DOHH2 (cell line): ENCODE data around the gene LATS2.
"Not testable (repeated sequence)": the region's sequence is repeated elsewhere in the genome, so short reads cannot be mapped to it uniquely, and the experiment has no call there.

Source experiments
- H3F3A ChIP-seq: fragments of 200-600 bp; sonication (generic), shearing (Covaris generic); 2 replicates; pipeline ENCODE4 v1.6.0; 2016; ENCODE audit warnings: antibody characterized with exemption, mild to moderate bottlenecking; ENCODE audit not compliant: control insufficient read depth, insufficient read depth
- H3K27ac ChIP-seq: fragments of 200-600 bp; sonication (generic); 2 replicates; pipeline ENCODE4 v1.5.1; 2014; ENCODE audit warnings: low read depth, mild to moderate bottlenecking, low read length, moderate library complexity
- H3K27me3 ChIP-seq: fragments of 200-600 bp; sonication (generic); 2 replicates; pipeline ENCODE4 v1.6.1; 2014; ENCODE audit warnings: mild to moderate bottlenecking, low read length, mixed read lengths; ENCODE audit not compliant: control insufficient read depth
- H3K36me3 ChIP-seq: fragments of 200-600 bp; sonication (generic); 2 replicates; pipeline ENCODE4 v1.6.1; 2014; ENCODE audit warnings: mild to moderate bottlenecking, low read length, moderate library complexity, mixed read lengths; ENCODE audit not compliant: control insufficient read depth
- H3K4me1 ChIP-seq: fragments of 200-600 bp; sonication (generic); 2 replicates; pipeline ENCODE4 v1.6.1; 2014; ENCODE audit warnings: mild to moderate bottlenecking, low read length, mixed read lengths; ENCODE audit not compliant: control insufficient read depth
- H3K4me2 ChIP-seq: fragments of 200-600 bp; sonication (generic); 2 replicates; pipeline ENCODE4 v1.6.0; 2014; ENCODE audit warnings: mild to moderate bottlenecking, low read length, moderate library complexity
- H3K4me3 ChIP-seq: fragments of 200-600 bp; sonication (generic); 2 replicates; pipeline ENCODE4 v1.5.1; 2014; ENCODE audit warnings: mild to moderate bottlenecking, low read length, mixed read lengths
- H3K79me2 ChIP-seq: fragments of 200-600 bp; sonication (generic); 2 replicates; pipeline ENCODE4 v1.6.1; 2014; ENCODE audit warnings: mild to moderate bottlenecking, low read length, mixed read lengths; ENCODE audit not compliant: control insufficient read depth
- H3K9me2 ChIP-seq: fragments of 200-600 bp; sonication (generic); replicated peaks from 2 replicates; pipeline ENCODE4 v1.6.1; 2014; ENCODE audit warnings: mild to moderate bottlenecking, low read length, mixed read lengths; ENCODE audit not compliant: control insufficient read depth
- H3K9me3 ChIP-seq: fragments of 200-600 bp; sonication (generic); 2 replicates; pipeline ENCODE4 v1.6.1; 2014; ENCODE audit warnings: antibody characterized with exemption, low read length, mixed read lengths; ENCODE audit not compliant: control insufficient read depth, insufficient read depth
- H4K20me1 ChIP-seq: fragments of 200-600 bp; sonication (generic); 2 replicates; pipeline ENCODE4 v1.6.0; 2014; ENCODE audit warnings: low read depth, mild to moderate bottlenecking, antibody characterized with exemption, low read length, moderate library complexity; ENCODE audit not compliant: control insufficient read depth, insufficient read depth
- CTCF ChIP-seq: fragments of 200-600 bp; sonication (generic); IDR thresholded peaks from one replicate; pipeline ENCODE4 v1.5.1; 2014; ENCODE audit warnings: antibody characterized with exemption, mild to moderate bottlenecking, low read depth, low read length; ENCODE audit not compliant: poor library complexity, severe bottlenecking
- EZH2phosphoT487 ChIP-seq: fragments of 200-600 bp; sonication (generic); IDR thresholded peaks from 2 replicates; pipeline ENCODE4 v1.6.1; 2017; ENCODE audit warnings: borderline replicate concordance, mild to moderate bottlenecking, antibody characterized with exemption, low read length, moderate library complexity, mixed read lengths

The LATS2 gene

DNA sequence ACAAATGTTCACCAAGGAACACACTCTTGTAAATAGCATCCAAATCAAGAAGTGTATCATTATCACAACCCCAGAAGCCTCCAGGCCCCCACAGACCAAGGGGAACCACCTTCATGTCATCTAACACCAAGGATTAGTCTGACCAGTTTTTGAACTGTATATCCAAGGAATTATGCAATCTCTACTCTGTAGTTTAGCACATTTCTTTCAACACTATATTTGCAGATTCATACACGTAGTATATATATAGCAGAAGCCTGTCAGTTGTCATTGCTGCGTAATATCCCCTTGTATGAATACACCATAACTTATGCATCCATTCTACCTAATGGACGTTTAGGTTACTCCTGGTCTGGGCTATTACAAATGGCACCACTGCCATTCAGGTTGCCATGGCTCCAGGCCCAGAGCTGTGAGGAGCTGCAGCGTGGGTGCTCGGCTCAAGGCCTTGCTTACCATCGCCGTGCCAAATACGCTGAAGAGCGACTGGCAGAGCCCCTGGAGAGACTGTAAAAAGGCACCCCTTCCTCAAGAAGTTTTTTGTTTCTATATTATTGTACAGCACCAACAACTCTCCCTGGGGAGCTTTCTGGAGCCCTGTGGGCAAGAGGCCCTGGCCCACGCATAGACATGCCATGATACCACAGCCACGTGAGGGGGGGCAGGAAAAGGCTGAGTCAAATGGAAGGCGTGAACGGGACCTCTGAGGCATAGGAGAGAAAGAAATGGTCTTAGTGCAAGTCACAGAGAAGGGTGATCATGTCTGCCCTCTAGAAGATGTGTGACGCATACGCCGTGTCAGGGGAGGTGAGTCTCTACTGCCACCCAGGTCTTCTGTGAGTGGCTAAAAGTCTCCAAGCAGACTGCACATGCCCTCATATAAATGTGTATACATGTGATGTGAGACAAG is 10.8 kb downstream of the LATS2 start:
- Histone ChIP-seq H3K79me2 (no peaks in the 10 kb centered on the region), H3F3A (no peaks in the 10 kb centered on the region), H3K27ac (no peak overlapping the region), H3K27me3 (no peaks in the 10 kb centered on the region), H4K20me1 (no peaks in the 10 kb centered on the region), H3K9me2 (no peaks in the 10 kb centered on the region), H3K4me1 (no peaks in the 10 kb centered on the region), H3K4me2 (no peak overlapping the region), H3K4me3 (no peak overlapping the region), H3K9me3 (no peaks in the 10 kb centered on the region), H3K36me3 (no peaks in the 10 kb centered on the region)
- no peak for TF ChIP-seq EZH2phosphoT487
- no peak for TF ChIP-seq CTCF

GRCh38 chr13:21049731-21050130 is 11.7 kb downstream of the LATS2 start:
- H3K9me3 ChIP-seq, H3K27ac ChIP-seq, H3K4me2 ChIP-seq, H3K9me2 ChIP-seq, H3F3A ChIP-seq, H3K36me3 ChIP-seq, H3K4me1 ChIP-seq, H3K4me3 ChIP-seq, H4K20me1 ChIP-seq, H3K79me2 ChIP-seq, H3K27me3 ChIP-seq: not testable (repeated sequence)

DNA sequence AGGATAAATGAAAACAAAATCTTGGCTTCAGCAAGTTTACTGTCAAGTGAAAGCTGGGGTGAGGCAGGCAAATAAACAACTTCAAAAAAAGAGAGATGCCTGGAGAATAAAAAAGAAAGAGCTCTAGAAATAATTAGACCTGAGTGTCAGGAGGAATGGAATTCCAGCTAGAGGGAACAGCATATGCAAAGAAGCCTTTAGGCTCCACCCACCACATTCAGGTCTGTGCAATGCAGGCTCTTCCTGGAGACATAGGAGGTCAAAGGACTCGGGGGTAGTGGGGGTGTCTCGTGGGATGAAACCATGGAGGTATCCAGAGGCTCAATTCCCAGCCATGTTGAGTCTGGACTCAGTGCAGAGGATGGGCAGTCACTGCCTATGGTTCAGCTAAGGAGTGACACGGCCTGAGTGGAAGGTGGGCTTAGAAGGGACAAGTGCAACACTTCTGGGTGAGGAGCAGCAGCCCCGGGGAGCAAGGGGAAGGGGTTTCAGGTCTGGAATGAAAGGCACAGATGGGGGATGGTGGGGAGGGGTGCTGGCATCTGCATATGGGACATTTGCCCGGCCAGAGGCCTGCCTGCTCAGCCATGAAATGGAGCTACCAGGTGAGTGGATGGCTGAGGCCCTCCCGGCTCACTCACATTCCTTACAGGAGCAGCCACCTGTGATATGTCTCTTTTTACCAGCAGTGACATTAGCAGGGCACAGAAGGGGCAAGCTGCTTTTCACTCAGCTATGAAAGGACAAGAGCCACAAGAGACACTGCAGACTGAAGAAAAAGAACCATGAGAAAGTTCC is 12.3 kb downstream of the LATS2 start:
- Histone ChIP-seq H3F3A (no peaks in the 10 kb centered on the region), H4K20me1 (no peaks in the 10 kb centered on the region), H3K4me3 (no peak overlapping the region), H3K36me3 (no peaks in the 10 kb centered on the region), H3K9me2 (no peaks in the 10 kb centered on the region), H3K79me2 (no peaks in the 10 kb centered on the region), H3K4me2 (no peak overlapping the region), H3K27me3 (no peaks in the 10 kb centered on the region), H3K9me3 (no peaks in the 10 kb centered on the region), H3K27ac (no peak overlapping the region), H3K4me1 (peaks cover 4% of the 10 kb centered on the region)
- TF ChIP-seq EZH2phosphoT487 (no peak), CTCF (no peak)
